Thyroid gland (tissue), 4 donors: Measurements from ENCODE around the gene UBASH3A. TPM values are rescaled to one million over a fixed set of nuclear protein-coding genes. Genes with fewer than 3 reads are reported as not detected.

Source experiments
- DNase-seq, 2 donors: peaks; one replicate each; pipeline ENCODE4 v3.0.0-alpha.2; 2019
- H3K27ac ChIP-seq, 3 donors: fragments of 200-600 bp; sonication (generic); 1 replicate in 2 of 3; 2 replicates in 1 of 3; pipeline ENCODE4 v1.5.1; 2016 to 2019; ENCODE audit warnings: mild to moderate bottlenecking in 1 of 3, moderate library complexity in 1 of 3
- H3K27me3 ChIP-seq: fragments of 200-600 bp; sonication (generic); one replicate; pipeline ENCODE4 v1.5.1; 2019
- H3K36me3 ChIP-seq, 2 donors: fragments of 200-600 bp; sonication (generic); one replicate each; pipeline ENCODE4 v1.5.1; 2016 to 2019
- H3K4me1 ChIP-seq, 2 donors: fragments of 200-600 bp; sonication (generic); one replicate each; pipeline ENCODE4 v1.5.1; 2017 to 2019
- H3K4me3 ChIP-seq, 3 donors: fragments of 200-600 bp; sonication (generic); replicated peaks in 1 of 3; 1 replicate in 2 of 3; 2 replicates in 1 of 3; pipeline ENCODE4 v1.5.1; 2016; ENCODE audit warnings: mild to moderate bottlenecking in 1 of 3
- H3K9me3 ChIP-seq: fragments of 200-600 bp; sonication (generic); one replicate; pipeline ENCODE4 v1.5.1; 2017
- POLR2A ChIP-seq, 2 donors: fragments of 450-650 bp; IDR thresholded peaks; one replicate each; pipeline ENCODE4 v1.6.1; 2017; ENCODE audit warnings: antibody characterized with exemption in 2 of 2, mild to moderate bottlenecking in 2 of 2, moderate library complexity in 1 of 2
- WGBS, 2 donors: methylation state at CpG; one replicate each; pipeline ENCODE4 v1.1.5; 2017; 5-methylcytosine and 5-hydroxymethylcytosine counted together
- intact Hi-C: fragments of 100-400 bp; cut with DNase I; formaldehyde crosslinking; loops from one replicate; pipeline ENCODE4 v1.15.1; 2023
- total RNA-seq, 4 donors: library from RNA; depleted of rRNA; stranded (reverse); fragments of >200 nt; gene quantifications; one replicate each; pipeline ENCODE4 v1.2.3, GENCODE V29; 2016
- TF ChIP-seq, protein P1 (sequence below), 6 experiments: fragments of 200-600 bp in 3 of 6; fragments of 450-650 bp in 3 of 6; sonication (generic) in 3 of 6; IDR thresholded peaks; one replicate each; pipeline ENCODE4 v1.5.1; 2016 to 2019; ENCODE audit warnings: antibody characterized with exemption in 6 of 6, mild to moderate bottlenecking in 2 of 6, inconsistent platforms in 1 of 6, moderate library complexity in 1 of 6

The UBASH3A gene
- total RNA-seq, 4 donors from 2014 or later = 0.54 to 1.3 (median 0.81) TPM; not detected in 1

DNA sequence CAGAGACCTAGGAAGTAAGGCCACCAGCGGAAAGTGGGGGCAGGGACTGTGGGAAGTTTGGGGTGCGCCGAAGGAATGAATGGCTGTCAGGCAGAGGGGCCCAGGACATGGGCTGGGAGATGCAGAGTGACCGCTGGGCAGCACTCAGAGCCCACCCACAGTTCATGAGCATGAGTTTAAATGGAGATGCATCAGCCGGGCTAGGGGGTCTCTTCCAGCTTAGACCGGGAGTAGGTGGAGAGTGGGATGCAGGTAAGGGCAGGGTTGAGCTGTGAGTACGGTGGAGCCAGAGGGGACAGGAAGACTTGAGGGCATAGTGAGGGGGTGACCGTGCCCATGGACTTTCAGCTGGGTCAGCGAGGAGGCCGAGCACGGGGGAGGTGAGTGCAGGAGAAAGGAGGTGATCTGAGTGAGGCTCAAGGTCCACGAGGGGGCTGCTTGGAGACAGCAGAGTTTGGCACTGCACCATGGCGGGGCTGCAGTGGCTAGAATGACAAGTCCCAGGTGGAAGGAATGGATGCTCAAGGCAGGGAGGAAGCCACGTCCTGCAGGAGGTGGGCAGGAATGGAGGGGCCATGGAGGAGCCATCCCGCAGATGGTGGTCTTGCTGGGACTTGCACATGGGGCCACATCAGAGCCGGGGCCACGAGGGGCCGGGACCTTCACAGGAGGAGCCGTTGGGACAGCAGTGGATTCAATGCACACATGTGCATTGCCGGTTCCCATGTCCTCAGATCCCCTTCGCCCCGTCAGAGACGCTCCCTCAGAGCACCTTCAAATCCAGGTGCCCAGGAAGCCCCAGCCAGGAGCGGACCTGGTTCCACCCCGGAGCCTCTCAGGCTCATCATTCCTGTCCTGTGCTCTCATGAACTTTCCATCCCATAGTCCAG is 34.9 kb downstream of the UBASH3A start:
- intact Hi-C loops = no loop called here
- Histone ChIP-seq H3K9me3 (no peaks in the 10 kb centered on the region), H3K27ac (no peak overlapping the region), H3K4me1 (no peaks in the 10 kb centered on the region), H3K36me3 (no peaks in the 10 kb centered on the region), H3K27me3 (no peaks in the 10 kb centered on the region), H3K4me3 (no peak overlapping the region)
- TF ChIP-seq, protein P1, sequence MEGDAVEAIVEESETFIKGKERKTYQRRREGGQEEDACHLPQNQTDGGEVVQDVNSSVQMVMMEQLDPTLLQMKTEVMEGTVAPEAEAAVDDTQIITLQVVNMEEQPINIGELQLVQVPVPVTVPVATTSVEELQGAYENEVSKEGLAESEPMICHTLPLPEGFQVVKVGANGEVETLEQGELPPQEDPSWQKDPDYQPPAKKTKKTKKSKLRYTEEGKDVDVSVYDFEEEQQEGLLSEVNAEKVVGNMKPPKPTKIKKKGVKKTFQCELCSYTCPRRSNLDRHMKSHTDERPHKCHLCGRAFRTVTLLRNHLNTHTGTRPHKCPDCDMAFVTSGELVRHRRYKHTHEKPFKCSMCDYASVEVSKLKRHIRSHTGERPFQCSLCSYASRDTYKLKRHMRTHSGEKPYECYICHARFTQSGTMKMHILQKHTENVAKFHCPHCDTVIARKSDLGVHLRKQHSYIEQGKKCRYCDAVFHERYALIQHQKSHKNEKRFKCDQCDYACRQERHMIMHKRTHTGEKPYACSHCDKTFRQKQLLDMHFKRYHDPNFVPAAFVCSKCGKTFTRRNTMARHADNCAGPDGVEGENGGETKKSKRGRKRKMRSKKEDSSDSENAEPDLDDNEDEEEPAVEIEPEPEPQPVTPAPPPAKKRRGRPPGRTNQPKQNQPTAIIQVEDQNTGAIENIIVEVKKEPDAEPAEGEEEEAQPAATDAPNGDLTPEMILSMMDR (IDR thresholded peaks at IDR 0.05) = no peak
- no peak for TF ChIP-seq POLR2A (IDR thresholded peaks at IDR 0.05)
- WGBS, 2 donors = 84 to 87% methylated on average over 25 of the region's 25 CpGs
- DNase-seq = no peak

DNA sequence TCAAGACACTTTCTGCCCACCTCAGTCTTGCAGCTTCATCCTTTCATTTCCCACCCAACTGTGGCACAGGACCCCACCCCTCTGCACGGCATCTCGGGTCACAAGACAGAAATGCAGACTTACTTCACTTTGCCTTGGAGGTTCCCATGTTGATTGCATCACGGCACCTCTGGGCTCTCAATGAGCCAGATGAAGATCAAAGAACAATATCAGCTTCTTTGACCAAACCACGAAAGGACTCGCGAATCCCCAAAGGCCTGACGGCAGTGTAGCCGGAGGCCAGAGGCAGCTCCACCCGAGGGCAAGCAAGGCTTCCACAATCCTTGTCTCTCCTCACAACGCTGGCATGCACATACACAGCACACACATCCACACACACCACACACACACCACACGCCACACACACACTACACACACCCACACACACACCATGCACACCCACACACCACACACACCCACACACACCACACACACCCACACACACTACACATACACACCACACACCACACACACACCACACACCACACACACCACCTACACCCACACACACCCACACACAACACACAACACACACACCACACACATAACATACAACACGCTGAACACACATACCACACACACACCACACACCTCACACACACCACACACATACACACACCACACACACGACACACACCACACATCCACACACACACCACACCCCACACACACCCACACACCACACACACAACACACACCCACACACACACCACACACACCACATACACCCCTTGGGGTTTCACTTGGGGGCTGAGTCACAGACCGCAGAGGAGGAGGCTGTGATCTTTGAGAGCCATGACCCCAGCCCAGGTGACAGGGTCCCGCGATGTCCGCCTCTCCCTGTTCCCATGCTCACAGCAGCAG is 35.8 kb downstream of the UBASH3A start:
- 75 to 84% methylated on average over 17 of the region's 17 CpGs for WGBS, 2 donors
- no peak overlapping the region for H3K27ac ChIP-seq
- no peaks in the 10 kb centered on the region for H3K36me3 ChIP-seq
- TF ChIP-seq POLR2A (IDR thresholded peaks at IDR 0.05) = no peak
- TF ChIP-seq, protein P1 (IDR thresholded peaks at IDR 0.05) = no peak
- intact Hi-C loops = no loop called here
- H3K27me3 ChIP-seq = no peaks in the 10 kb centered on the region
- no peak for DNase-seq
- H3K9me3 ChIP-seq = no peaks in the 10 kb centered on the region
- H3K4me3 ChIP-seq = no peak overlapping the region
- no peaks in the 10 kb centered on the region for H3K4me1 ChIP-seq

DNA sequence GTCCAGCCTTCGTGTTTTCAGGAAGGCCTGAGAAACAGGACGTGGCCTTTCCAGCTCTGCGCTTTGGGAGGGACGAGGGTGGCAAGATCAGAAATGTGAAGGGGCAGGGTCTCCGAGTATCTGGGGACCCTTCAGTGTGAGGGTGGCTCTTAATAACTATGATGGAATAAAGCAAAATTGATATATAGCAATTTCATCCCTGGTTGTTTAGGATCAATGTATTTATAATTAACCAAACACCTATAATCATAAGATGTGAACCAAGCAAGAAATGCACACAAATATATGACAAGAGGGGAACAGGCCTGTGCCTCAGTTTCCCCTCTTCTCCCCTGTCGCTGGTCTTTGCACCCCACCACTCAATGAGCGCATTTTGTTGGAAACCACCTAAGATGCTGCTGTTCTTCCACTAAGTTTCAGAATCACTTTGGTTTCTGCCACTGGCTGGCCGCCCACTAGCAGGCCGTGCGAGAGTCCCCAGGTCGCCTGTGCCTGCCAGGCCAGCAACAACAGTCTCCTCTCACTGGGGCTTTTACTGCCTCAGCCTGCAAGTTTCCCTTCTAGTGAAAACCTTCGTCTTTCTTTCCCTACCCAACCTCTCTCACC is 36.6 kb downstream of the UBASH3A start:
- no peak overlapping the region for H3K27ac ChIP-seq

DNA sequence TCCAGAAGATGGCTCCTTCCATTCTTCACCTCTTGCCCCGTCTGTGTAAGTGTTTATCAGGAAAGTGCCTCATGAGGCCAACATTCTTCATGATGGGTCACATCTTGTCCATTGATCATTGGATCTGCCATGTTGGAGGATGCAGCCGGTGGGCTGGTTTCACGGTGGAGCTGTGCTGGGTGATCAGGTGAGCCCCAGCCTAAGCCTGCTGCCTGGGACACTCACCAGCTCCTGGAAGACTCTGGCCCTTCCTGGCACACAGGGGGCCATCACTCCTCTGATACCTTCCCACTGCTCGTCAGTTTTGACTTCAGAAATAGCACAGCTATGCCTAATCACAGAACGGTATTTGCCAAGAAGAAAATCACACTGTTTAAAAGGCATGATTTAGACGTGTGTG is 38.3 kb downstream of the UBASH3A start:
- Histone ChIP-seq H3K36me3 (no peaks in the 10 kb centered on the region), H3K27me3 (no peaks in the 10 kb centered on the region), H3K4me3 (no peak overlapping the region), H3K9me3 (no peaks in the 10 kb centered on the region), H3K4me1 (no peaks in the 10 kb centered on the region), H3K27ac (no peak overlapping the region)
- intact Hi-C loops = no loop called here
- no peak for DNase-seq
- 88 to 90% methylated on average over 6 of the region's 6 CpGs for WGBS, 2 donors
- TF ChIP-seq, protein P1 (IDR thresholded peaks at IDR 0.05) = no peak
- TF ChIP-seq POLR2A (IDR thresholded peaks at IDR 0.05) = no peak

More for the DNA sequence above, 36.6 kb downstream of the UBASH3A start:
- TF ChIP-seq POLR2A (IDR thresholded peaks at IDR 0.05) = no peak
- no peak for DNase-seq
- Histone ChIP-seq H3K9me3 (no peaks in the 10 kb centered on the region), H3K4me1 (no peaks in the 10 kb centered on the region), H3K27me3 (no peaks in the 10 kb centered on the region), H3K36me3 (no peaks in the 10 kb centered on the region), H3K4me3 (no peak overlapping the region)
- 82 to 86% methylated on average over 12 of the region's 12 CpGs for WGBS, 2 donors
- intact Hi-C loops = no loop called here

DNA sequence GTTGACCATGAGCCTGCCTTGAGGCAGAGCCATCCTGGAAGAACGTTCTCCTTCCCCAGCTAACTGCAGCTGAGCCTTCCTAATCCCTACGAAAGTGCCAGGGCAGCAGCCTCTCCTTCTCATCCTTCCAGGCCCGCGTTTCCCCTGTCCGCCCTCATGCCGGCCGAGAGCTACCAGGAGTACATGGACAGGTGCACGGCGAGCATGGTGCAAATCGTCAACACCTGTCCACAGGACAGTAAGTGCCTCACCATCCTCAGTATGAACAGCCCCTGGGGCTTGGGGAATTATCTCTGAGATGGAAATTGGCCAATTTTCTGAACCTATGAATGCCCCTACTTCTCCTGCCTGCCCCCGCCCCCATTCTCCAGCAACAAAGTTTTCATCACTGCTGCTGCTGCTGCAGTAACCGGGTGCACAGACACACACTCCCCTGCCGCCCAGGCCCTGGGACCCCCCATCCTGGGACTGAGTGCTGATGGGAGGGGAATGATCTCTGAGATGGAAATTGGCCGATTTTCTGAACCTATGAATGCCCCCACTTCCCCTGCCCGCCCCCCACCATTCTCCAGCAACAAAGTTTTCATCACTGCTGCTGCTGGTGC is 39.6 kb downstream of the UBASH3A start:
- intact Hi-C loops = no loop called here
- WGBS, 2 donors = 90 to 93% methylated on average over 15 of the region's 15 CpGs
- Histone ChIP-seq H3K27me3 (no peaks in the 10 kb centered on the region), H3K4me3 (no peak overlapping the region), H3K27ac (no peak overlapping the region), H3K9me3 (no peaks in the 10 kb centered on the region), H3K36me3 (no peaks in the 10 kb centered on the region), H3K4me1 (no peaks in the 10 kb centered on the region)
- TF ChIP-seq, protein P1 (IDR thresholded peaks at IDR 0.05) = no peak
- no peak for TF ChIP-seq POLR2A (IDR thresholded peaks at IDR 0.05)
- no peak for DNase-seq
